Measurements from ENCODE around the gene FLAD1. TPM values are rescaled to one million over a fixed set of nuclear protein-coding genes. Genes with fewer than 3 reads are reported as not detected.
A peak's percentile ranks its signal among the peaks of the same experiment; 100 is the strongest.

FLAD1 gene
- total RNA-seq, 4 donors from 2014 or later, result 26.6 to 36.8 (median 31.7) TPM

DNA sequence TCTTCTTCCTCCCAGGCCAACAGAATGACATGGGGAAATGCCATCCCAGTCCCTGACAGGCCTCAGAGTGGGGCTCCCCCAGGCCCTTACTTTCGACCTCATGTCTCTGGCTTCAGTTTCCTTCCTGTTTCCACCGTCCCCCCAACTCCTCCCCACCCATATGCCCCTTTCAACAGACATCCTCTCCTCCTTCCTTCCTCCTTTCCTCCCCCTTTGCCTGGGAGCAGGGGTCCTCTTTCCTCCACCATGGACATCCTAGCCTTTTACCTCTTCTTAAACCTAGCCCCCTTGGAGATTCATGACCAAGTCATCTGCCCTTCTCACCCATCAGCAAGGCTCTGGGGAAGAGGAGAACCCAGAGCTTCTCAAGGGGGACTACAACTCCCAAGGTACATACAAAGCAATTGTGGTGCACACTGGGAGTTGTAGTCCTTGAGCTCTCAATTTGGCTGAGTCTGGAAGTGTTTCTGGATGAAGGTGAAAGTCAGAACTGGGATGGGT is 23.5 kb downstream of the FLAD1 start:
- H3K4me3 ChIP-seq, result no peak overlapping the region
- no peaks in the 10 kb centered on the region for H3K36me3 ChIP-seq
- intact Hi-C loops (cut with DNase I; ENCODE audit: low total_unique reads) (loop anchor here (2.0 to 10.0 kb wide), 4 partner anchors 44 to 1488 kb away; partner anchors contain the start of gene ADAM15), in situ Hi-C loops (cut with MboI; ENCODE audit: low sequenced_read_pairs in 4 of 4) (no loop called here)
- H3K4me1 ChIP-seq, result peaks cover 52 to 73% of the 10 kb centered on the region in 2 donors
- no peak for ATAC-seq
- no peak for TF ChIP-seq POLR2A (IDR thresholded peaks at IDR 0.05)
- TF ChIP-seq, protein P1, sequence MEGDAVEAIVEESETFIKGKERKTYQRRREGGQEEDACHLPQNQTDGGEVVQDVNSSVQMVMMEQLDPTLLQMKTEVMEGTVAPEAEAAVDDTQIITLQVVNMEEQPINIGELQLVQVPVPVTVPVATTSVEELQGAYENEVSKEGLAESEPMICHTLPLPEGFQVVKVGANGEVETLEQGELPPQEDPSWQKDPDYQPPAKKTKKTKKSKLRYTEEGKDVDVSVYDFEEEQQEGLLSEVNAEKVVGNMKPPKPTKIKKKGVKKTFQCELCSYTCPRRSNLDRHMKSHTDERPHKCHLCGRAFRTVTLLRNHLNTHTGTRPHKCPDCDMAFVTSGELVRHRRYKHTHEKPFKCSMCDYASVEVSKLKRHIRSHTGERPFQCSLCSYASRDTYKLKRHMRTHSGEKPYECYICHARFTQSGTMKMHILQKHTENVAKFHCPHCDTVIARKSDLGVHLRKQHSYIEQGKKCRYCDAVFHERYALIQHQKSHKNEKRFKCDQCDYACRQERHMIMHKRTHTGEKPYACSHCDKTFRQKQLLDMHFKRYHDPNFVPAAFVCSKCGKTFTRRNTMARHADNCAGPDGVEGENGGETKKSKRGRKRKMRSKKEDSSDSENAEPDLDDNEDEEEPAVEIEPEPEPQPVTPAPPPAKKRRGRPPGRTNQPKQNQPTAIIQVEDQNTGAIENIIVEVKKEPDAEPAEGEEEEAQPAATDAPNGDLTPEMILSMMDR (IDR thresholded peaks at IDR 0.05 in 4 of 5, conservative IDR thresholded peaks at IDR 0.05 in 1 of 5), result no peak
- H3K27me3 ChIP-seq, result no peaks in the 10 kb centered on the region
- H3K9me3 ChIP-seq, result no peaks in the 10 kb centered on the region
- H3K27ac ChIP-seq, result peak overlapping the region; percentile 95 to 99 (median 98)
- peak in 1 of 2 donors; percentile 37 for DNase-seq

DNA sequence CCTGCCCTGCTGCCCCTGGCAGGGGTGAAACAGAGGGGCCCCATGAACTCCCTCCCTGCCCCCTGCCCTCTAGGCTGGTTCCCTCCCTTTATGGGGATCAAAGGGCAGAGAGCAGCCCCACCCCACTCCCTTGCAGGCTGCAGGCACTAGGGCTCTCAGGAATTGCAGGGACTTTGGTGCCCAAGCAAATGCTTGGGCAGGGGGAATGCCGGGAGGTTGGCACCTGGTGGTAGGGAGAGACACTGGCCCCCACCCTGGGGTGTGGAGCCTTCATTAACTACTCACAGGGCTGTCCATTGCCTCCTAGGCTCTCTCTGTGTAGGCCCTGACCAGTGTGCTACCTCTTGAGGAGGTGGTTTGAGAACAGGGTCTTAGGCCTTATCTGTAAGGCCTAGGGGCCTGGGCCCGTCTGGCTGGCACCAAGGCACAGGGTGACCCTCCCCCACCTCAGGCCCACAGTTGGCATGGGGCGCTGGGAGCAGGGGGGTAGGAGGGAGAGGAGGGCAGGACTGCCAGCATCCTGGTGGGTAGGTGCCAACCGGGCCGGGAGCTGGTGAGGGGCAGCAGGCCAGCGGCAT is 24.2 kb downstream of the FLAD1 start:
- DNase-seq, result peak in 1 of 2 donors; percentile 79
- no peak for ATAC-seq
- Histone ChIP-seq H3K4me3 (peak overlapping the region; percentile 47 to 63 (median 52)), H3K9me3 (no peaks in the 10 kb centered on the region), H3K27ac (peak overlapping the region; percentile 95 to 99 (median 98)), H3K36me3 (no peaks in the 10 kb centered on the region), H3K27me3 (no peaks in the 10 kb centered on the region), H3K4me1 (peaks cover 59 to 80% of the 10 kb centered on the region in 2 donors)
- intact Hi-C loops (cut with DNase I; ENCODE audit: low total_unique reads) (loop anchor here (2.0 to 10.0 kb wide), 4 partner anchors 43 to 1487 kb away; partner anchors contain the start of gene ADAM15), in situ Hi-C loops (cut with MboI; ENCODE audit: low sequenced_read_pairs in 4 of 4) (no loop called here)
- TF ChIP-seq POLR2A (IDR thresholded peaks at IDR 0.05), result no peak
- TF ChIP-seq, protein P1 (IDR thresholded peaks at IDR 0.05 in 4 of 5, conservative IDR thresholded peaks at IDR 0.05 in 1 of 5), result no peak

DNA sequence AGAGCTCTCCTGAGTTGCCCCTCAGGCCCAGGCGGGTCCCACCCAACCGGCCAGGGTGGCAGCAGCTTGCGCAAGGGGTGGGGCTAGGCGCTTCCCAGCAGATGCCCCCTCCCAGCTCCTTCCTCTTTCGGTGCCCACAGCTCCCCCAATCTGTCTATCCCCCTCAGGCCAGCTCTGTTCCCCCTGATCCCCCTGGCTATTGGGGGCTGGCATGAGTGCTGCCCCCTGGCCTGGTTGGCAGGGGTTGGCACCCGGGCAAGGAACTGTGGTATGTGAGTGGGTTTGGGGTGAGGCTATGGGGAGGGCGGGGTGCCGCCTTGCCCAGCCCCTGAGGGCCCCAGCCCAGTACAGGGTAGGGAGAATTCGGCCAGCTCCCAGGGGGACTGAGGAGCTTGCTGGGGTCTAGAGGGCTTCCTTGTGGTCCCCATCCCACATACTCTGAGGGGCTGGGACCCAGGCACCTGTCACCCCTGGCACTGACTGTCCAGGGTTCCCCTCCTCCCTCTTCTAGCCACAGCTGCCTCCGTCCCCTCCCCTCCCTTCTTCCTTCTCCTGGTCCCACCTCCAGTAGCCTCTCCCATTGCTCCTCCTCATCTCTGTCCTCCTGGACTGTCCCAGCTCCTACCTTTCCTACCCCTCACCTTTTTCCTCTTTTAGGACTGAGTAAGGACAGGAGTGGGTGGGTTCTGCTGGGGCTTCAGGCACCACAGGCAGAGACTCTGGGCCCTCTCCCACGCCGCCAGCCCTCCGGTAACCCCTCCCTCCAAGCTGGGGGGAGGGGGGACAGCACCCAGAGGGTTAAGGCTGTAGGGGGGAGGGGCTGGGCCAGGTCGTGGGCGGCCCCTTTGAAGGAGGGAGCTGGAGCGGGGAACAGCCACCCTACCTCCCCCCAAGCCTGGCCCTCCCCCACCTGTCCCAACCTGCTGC is 25.1 kb downstream of the FLAD1 start:
- TF ChIP-seq POLR2A (IDR thresholded peaks at IDR 0.05), result no peak
- TF ChIP-seq, protein P1 (IDR thresholded peaks at IDR 0.05 in 4 of 5, conservative IDR thresholded peaks at IDR 0.05 in 1 of 5), result no peak
- peak; percentile 20 to 25 for ATAC-seq
- DNase-seq, result peak in 1 of 2 donors; percentile 69
- Histone ChIP-seq H3K27me3 (no peaks in the 10 kb centered on the region), H3K27ac (peak overlapping the region; percentile 95 to 99 (median 98)), H3K9me3 (no peaks in the 10 kb centered on the region), H3K4me3 (peak overlapping the region; percentile 47 to 63 (median 52)), H3K36me3 (no peaks in the 10 kb centered on the region), H3K4me1 (peaks cover 65 to 85% of the 10 kb centered on the region in 2 donors)
- in situ Hi-C loops (cut with MboI; ENCODE audit: low sequenced_read_pairs in 4 of 4), result no loop called here
- intact Hi-C loops (cut with DNase I; ENCODE audit: low total_unique reads), result loop anchor here (5.0 to 10.0 kb wide), 3 partner anchors 1117 to 1487 kb away; no protein-coding TSS in a partner anchor

DNA sequence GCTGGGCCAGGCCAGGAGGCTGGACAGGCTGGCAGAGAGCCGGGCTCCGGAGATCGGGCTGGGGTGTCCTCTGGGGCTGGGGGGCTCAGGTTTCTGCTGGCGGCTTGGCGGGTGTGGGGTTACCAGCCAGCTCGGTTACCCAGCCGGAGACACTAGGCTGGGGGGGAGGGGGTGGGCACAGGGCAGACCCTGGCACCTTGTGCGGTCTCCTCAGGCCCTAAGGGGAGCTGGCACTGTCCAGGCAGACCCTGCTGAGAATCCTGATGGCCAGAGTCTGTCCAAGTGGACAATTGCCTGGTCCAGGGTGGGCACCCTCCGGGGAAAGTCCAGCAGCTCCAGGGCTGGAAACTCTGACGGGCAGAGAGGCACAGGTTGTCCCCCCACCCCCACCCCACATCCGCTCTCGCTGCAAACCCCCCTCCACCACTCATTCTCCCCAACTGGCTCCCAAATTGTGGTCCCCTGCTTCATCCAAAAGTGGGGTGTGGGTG is 26.1 kb downstream of the FLAD1 start:
- in situ Hi-C loops (cut with MboI; ENCODE audit: low sequenced_read_pairs in 4 of 4) (no loop called here), intact Hi-C loops (cut with DNase I; ENCODE audit: low total_unique reads) (loop anchor here (5.0 to 10.0 kb wide), 3 partner anchors 1116 to 1486 kb away; no protein-coding TSS in a partner anchor)
- peak overlapping the region; percentile 95 to 99 (median 98) for H3K27ac ChIP-seq
- H3K4me3 ChIP-seq, result peak overlapping the region; percentile 47 to 63 (median 52)
- no peaks in the 10 kb centered on the region for H3K9me3 ChIP-seq
- ATAC-seq, result no peak
- no peaks in the 10 kb centered on the region for H3K36me3 ChIP-seq
- H3K4me1 ChIP-seq, result peaks cover 66 to 83% of the 10 kb centered on the region in 2 donors
- TF ChIP-seq, protein P1 (IDR thresholded peaks at IDR 0.05 in 4 of 5, conservative IDR thresholded peaks at IDR 0.05 in 1 of 5), result no peak
- TF ChIP-seq POLR2A (IDR thresholded peaks at IDR 0.05), result no peak
- no peaks in the 10 kb centered on the region for H3K27me3 ChIP-seq
- DNase-seq, result peak in 1 of 2 donors; percentile 71

Data from gastrocnemius medialis (tissue), 4 donors.